K562 (cell line): Measurements from ENCODE around the gene DNAJC6. TPM values are rescaled to one million over a fixed set of nuclear protein-coding genes. Genes with fewer than 3 reads are reported as not detected.
A peak's percentile ranks its signal among the peaks of the same experiment; 100 is the strongest.

ENCODE experiments used
- BCLAF1 ChIP-seq, 2 experiments: fragments of 450-650 bp in 1 of 2; IDR thresholded peaks; 2 replicates each; pipeline ENCODE4 v1.6.1; 2011 to 2017; ENCODE audit warnings: low read depth in 2 of 2, antibody characterized with exemption in 1 of 2, borderline replicate concordance in 1 of 2, low read length in 1 of 2, mild to moderate bottlenecking in 1 of 2, mixed read lengths in 1 of 2; ENCODE audit not compliant: control insufficient read depth in 1 of 2
- GABPA ChIP-seq: fragments of 200-800 bp; sonication (Bioruptor generic); conservative IDR thresholded peaks from 2 replicates; pipeline ENCODE4 v1.6.1; 2016; ENCODE audit warnings: low read depth, missing genetic modification characterization, missing compliant biosample characterization
- GABPB2 ChIP-seq: fragments of 250-450 bp; sonication (Bioruptor Pico); conservative IDR thresholded peaks from 2 replicates; pipeline ENCODE4 v1.5.1; 2021; ENCODE audit warnings: mild to moderate bottlenecking
- HES1 ChIP-seq: fragments of 450-650 bp; IDR thresholded peaks from 2 replicates; pipeline ENCODE4 v1.6.1; 2016; ENCODE audit warnings: low read depth, mild to moderate bottlenecking, moderate library complexity
- NFYB ChIP-seq: IDR thresholded peaks from 2 replicates; pipeline ENCODE4 v1.6.1; 2011; ENCODE audit warnings: mild to moderate bottlenecking, moderate library complexity; ENCODE audit not compliant: insufficient read length; ENCODE audit errors: extremely low read depth
- PRMT5 ChIP-seq: sonication (generic); formaldehyde crosslinking; IDR thresholded peaks from 2 replicates; pipeline ENCODE4 v1.5.0; 2020; ENCODE audit warnings: missing genetic modification reagents
- RCOR1 ChIP-seq, 2 experiments: IDR thresholded peaks; 2 replicates each; pipeline ENCODE4 v1.6.1; 2012; ENCODE audit warnings: low read depth in 2 of 2, low read length in 2 of 2, borderline replicate concordance in 1 of 2, improper control_type of control experiment in 1 of 2
- RFX1 ChIP-seq: fragments of 450-650 bp; IDR thresholded peaks from 2 replicates; pipeline ENCODE4 v1.6.1; 2016; ENCODE audit warnings: mild to moderate bottlenecking, moderate library complexity
- SMARCC2 ChIP-seq: fragments of 450-650 bp; IDR thresholded peaks from 2 replicates; pipeline ENCODE4 v1.6.1; 2017; ENCODE audit warnings: antibody characterized with exemption, moderate library complexity, mild to moderate bottlenecking, low read depth
- ZBTB26 ChIP-seq: fragments of 450-650 bp; formaldehyde crosslinking; IDR thresholded peaks from 2 replicates; pipeline ENCODE4 v1.4.0; 2022; ENCODE audit warnings: missing genetic modification characterization
- ZHX1 ChIP-seq: fragments of 150-350 bp; conservative IDR thresholded peaks from 2 replicates; pipeline ENCODE4 v1.6.1; 2014; ENCODE audit warnings: low read length
- ZNF695 ChIP-seq: fragments of 450-650 bp; formaldehyde crosslinking; IDR thresholded peaks from 2 replicates; pipeline ENCODE4 v1.4.0; 2020; ENCODE audit warnings: mild to moderate bottlenecking, moderate library complexity
- polyA plus RNA-seq, 8 experiments: library from polyadenylated mRNA; depleted of rRNA in 4 of 8; stranded (reverse) in 5 of 8; unstranded in 3 of 8; fragments of >200 nt; fragmentation: Nextera tagmentation in 2 of 8; fragmentation: Illumina TruSeq in 1 of 8; extraction: Ambion mirVana in 2 of 8; extraction: Trizol in 1 of 8; gene quantifications; 2 replicates each; pipeline versions ENCODE4 v1.2.1 to v1.2.3, GENCODE V29; 2011 to 2014; ENCODE audit warnings: inconsistent platforms in 1 of 8, missing spikeins in 1 of 8
- total RNA-seq, 7 experiments: library from RNA; depleted of rRNA in 6 of 7; stranded (reverse); fragments of >200 nt in 6 of 7; fragmentation: Illumina TruSeq in 2 of 7; extraction: Trizol in 2 of 7; gene quantifications; 2 replicates each; pipeline versions ENCODE4 v1.2.1 to v1.2.3, GENCODE V29; 2011 to 2021; ENCODE audit warnings: low replicate concordance in 1 of 7

The DNAJC6 gene
- total and polyA plus RNA-seq, 9 of the 15 experiments (the other 6 are each of a cell fraction or from before 2014, with no cell fraction given): 6.7 to 78.7 (median 28.0) TPM

- no peak for TF ChIP-seq BCLAF1 (IDR thresholded peaks at IDR 0.05; ENCODE audit: borderline replicate concordance in 1 of 2, control insufficient read depth in 1 of 2, low read depth in 2 of 2, low read length in 1 of 2)
- peak in 1 of 2 experiments; percentile 87; a peak in 2 of 4 replicates for TF ChIP-seq RCOR1 (IDR thresholded peaks at IDR 0.05; ENCODE audit: borderline replicate concordance in 1 of 2, low read depth in 2 of 2, low read length in 2 of 2)
- no peak for TF ChIP-seq HES1
- no peak for TF ChIP-seq ZBTB26 (CRISPR knock-in tag)
- peak; percentile 66 for TF ChIP-seq GABPA (tag)
- no peak for TF ChIP-seq NFYB
- TF ChIP-seq SMARCC2: peak; percentile 46; the same call in 1 of the 2 replicates
- no peak for TF ChIP-seq ZHX1
- no peak for TF ChIP-seq ZNF695 (CRISPR knock-in tag)
- no peak for TF ChIP-seq RFX1
- peak; percentile 95 for TF ChIP-seq PRMT5 (CRISPR knock-in tag)
- no peak for TF ChIP-seq GABPB2 (CRISPR knock-in tag)
Measured at GRCh38 chr1:65309304-65310077, at the start of gene DNAJC6 (continued).
